ENCODE results near the gene CHD1. TPM values are rescaled to one million over a fixed set of nuclear protein-coding genes. Genes with fewer than 3 reads are reported as not detected.
"Not testable (repeated sequence)": the region's sequence is repeated elsewhere in the genome, so short reads cannot be mapped to it uniquely, and the experiment has no call there.

Gene CHD1
- polyA plus RNA-seq, 1 experiment, result 26.4 TPM

GRCh38 chr5:98963019-98963418 is 34.2 kb upstream of the CHD1 start:
- ChIA-PET POLR2A (interaction anchor here (1.0 kb wide), 1 partner anchor 34 kb away, joined by 3 read pairs; the partner anchor contains the start of gene CHD1), CTCF (no interaction called here)
- Histone ChIP-seq H3K4me3 (ENCODE audit: low read depth, low read length) (no peak overlapping the region), H3K9me3 (ENCODE audit: control insufficient read depth, insufficient read depth, low read length) (no peaks in the 10 kb centered on the region), H3K27me3 (ENCODE audit: control insufficient read depth, insufficient read depth, low read length) (no peaks in the 10 kb centered on the region), H3K27ac (ENCODE audit: low read depth, low read length) (no peak overlapping the region)
- TF ChIP-seq CTCF (IDR thresholded peaks at IDR 0.05; ENCODE audit: low read depth, low read length), result no peak
- DNase-seq (ENCODE audit: low read depth, low spot score), result no peak

- POLR2A ChIA-PET, result interaction anchor here (1.0 kb wide), 1 partner anchor 34 kb away, joined by 3 read pairs; the partner anchor contains the start of gene CHD1
- Histone ChIP-seq H3K9me3 (ENCODE audit: control insufficient read depth, insufficient read depth, low read length) (no peaks in the 10 kb centered on the region), H3K27me3 (ENCODE audit: control insufficient read depth, insufficient read depth, low read length) (no peaks in the 10 kb centered on the region), H3K27ac (ENCODE audit: low read depth, low read length) (no peak overlapping the region), H3K4me3 (ENCODE audit: low read depth, low read length) (no peak overlapping the region)
- no peak for TF ChIP-seq CTCF (IDR thresholded peaks at IDR 0.05; ENCODE audit: low read depth, low read length)
- CTCF ChIA-PET, result no interaction called here
- no peak for DNase-seq (ENCODE audit: low read depth, low spot score)
Measured at GRCh38 chr5:98962587-98962986, 33.8 kb upstream of the CHD1 start.

- TF ChIP-seq CTCF (IDR thresholded peaks at IDR 0.05; ENCODE audit: low read depth, low read length), result no peak
- Histone ChIP-seq H3K9me3 (ENCODE audit: control insufficient read depth, insufficient read depth, low read length) (no peaks in the 10 kb centered on the region), H3K27ac (ENCODE audit: low read depth, low read length) (no peak overlapping the region), H3K4me3 (ENCODE audit: low read depth, low read length) (no peak overlapping the region), H3K27me3 (ENCODE audit: control insufficient read depth, insufficient read depth, low read length) (no peaks in the 10 kb centered on the region)
- CTCF ChIA-PET, result no interaction called here
- POLR2A ChIA-PET, result no interaction called here
- DNase-seq (ENCODE audit: low read depth, low spot score), result no peak
Measured at GRCh38 chr5:98961665-98962344, 33.0 kb upstream of the CHD1 start.

GRCh38 chr5:98957307-98957706 is 28.5 kb upstream of the CHD1 start:
- Histone ChIP-seq H3K4me3 (ENCODE audit: low read depth, low read length) (no peak overlapping the region), H3K27ac (ENCODE audit: low read depth, low read length) (no peak overlapping the region), H3K9me3 (ENCODE audit: control insufficient read depth, insufficient read depth, low read length) (no peaks in the 10 kb centered on the region), H3K27me3 (ENCODE audit: control insufficient read depth, insufficient read depth, low read length) (no peaks in the 10 kb centered on the region)
- ChIA-PET POLR2A (no interaction called here), CTCF (no interaction called here)
- no peak for DNase-seq (ENCODE audit: low read depth, low spot score)
- TF ChIP-seq CTCF (IDR thresholded peaks at IDR 0.05; ENCODE audit: low read depth, low read length), result no peak

GRCh38 chr5:98955888-98956287 is 27.1 kb upstream of the CHD1 start:
- POLR2A ChIA-PET; DNase-seq (ENCODE audit: low read depth, low spot score); CTCF ChIA-PET; H3K27ac ChIP-seq (ENCODE audit: low read depth, low read length); H3K9me3 ChIP-seq (ENCODE audit: control insufficient read depth, insufficient read depth, low read length); H3K4me3 ChIP-seq (ENCODE audit: low read depth, low read length); H3K27me3 ChIP-seq (ENCODE audit: control insufficient read depth, insufficient read depth, low read length): not testable (repeated sequence)

- DNase-seq (ENCODE audit: low read depth, low spot score); CTCF ChIA-PET: not testable (repeated sequence)
Measured at GRCh38 chr5:98955471-98955870, 26.7 kb upstream of the CHD1 start.

More at GRCh38 chr5:98955471-98955870, 26.7 kb upstream of the CHD1 start:
- POLR2A ChIA-PET; H3K9me3 ChIP-seq (ENCODE audit: control insufficient read depth, insufficient read depth, low read length); H3K27me3 ChIP-seq (ENCODE audit: control insufficient read depth, insufficient read depth, low read length); H3K4me3 ChIP-seq (ENCODE audit: low read depth, low read length); H3K27ac ChIP-seq (ENCODE audit: low read depth, low read length): not testable (repeated sequence)
